HG03039 (cell line): ENCODE data around the gene NFATC2.

Experiments used
- ATAC-seq: cut with Tn5 transposase; IDR thresholded peaks from one replicate; pipeline ENCODE4 v1.9.1; 2021; ENCODE audit warnings: mild to moderate bottlenecking, moderate library complexity; ENCODE audit not compliant: unreplicated experiment

NFATC2 gene

GRCh38 chr20:51456511-51457509, 85.7 kb downstream of the NFATC2 start:
- no peak for ATAC-seq

- ATAC-seq: no peak
Observed at GRCh38 chr20:51454250-51454865, 88.2 kb downstream of the NFATC2 start.

- ATAC-seq: no peak
Observed at GRCh38 chr20:51452734-51453365, 89.7 kb downstream of the NFATC2 start.

GRCh38 chr20:51452091-51452613, 90.4 kb downstream of the NFATC2 start:
- no peak for ATAC-seq

GRCh38 chr20:51451484-51451883, 91.0 kb downstream of the NFATC2 start:
- ATAC-seq: no peak

GRCh38 chr20:51450984-51451383, 91.5 kb downstream of the NFATC2 start:
- no peak for ATAC-seq

- no peak for ATAC-seq
Observed at GRCh38 chr20:51450221-51450712, 92.3 kb downstream of the NFATC2 start.

GRCh38 chr20:51449498-51450220, 92.9 kb downstream of the NFATC2 start:
- no peak for ATAC-seq

- no peak for ATAC-seq
Observed at GRCh38 chr20:51447765-51448148, 94.8 kb downstream of the NFATC2 start.

- no peak for ATAC-seq
Observed at GRCh38 chr20:51447097-51447764, 95.3 kb downstream of the NFATC2 start.

GRCh38 chr20:51446656-51447055, 95.9 kb downstream of the NFATC2 start:
- ATAC-seq: no peak

GRCh38 chr20:51446230-51446629, 96.3 kb downstream of the NFATC2 start:
- ATAC-seq: no peak

- no peak for ATAC-seq
Observed at GRCh38 chr20:51445591-51445990, 96.9 kb downstream of the NFATC2 start.

- ATAC-seq: no peak
Observed at GRCh38 chr20:51444922-51445438, 97.5 kb downstream of the NFATC2 start.

- ATAC-seq: no peak
Observed at GRCh38 chr20:51444467-51444866, 98.1 kb downstream of the NFATC2 start.

- ATAC-seq: no peak
Observed at GRCh38 chr20:51442602-51443001, 99.9 kb downstream of the NFATC2 start.

- no peak for ATAC-seq
Observed at GRCh38 chr20:51440589-51440988, 101.9 kb downstream of the NFATC2 start.

- ATAC-seq: no peak
Observed at GRCh38 chr20:51439160-51439689, 103.3 kb downstream of the NFATC2 start.

- ATAC-seq: no peak
Observed at GRCh38 chr20:51438136-51438535, 104.4 kb downstream of the NFATC2 start.
